Measurements from ENCODE around the gene CDK18. TPM values are rescaled to one million over a fixed set of nuclear protein-coding genes. Genes with fewer than 3 reads are reported as not detected.
"Not testable (repeated sequence)": the region's sequence is repeated elsewhere in the genome, so short reads cannot be mapped to it uniquely, and the experiment has no call there.

The CDK18 gene
- total RNA-seq, 4 donors from 2014 or later, result 4.1 to 28.2 (median 8.5) TPM

- Histone ChIP-seq H3K4me1 (no peaks in the 10 kb centered on the region), H3K27ac (no peak overlapping the region), H3K4me3 (no peak overlapping the region), H3K27me3 (no peaks in the 10 kb centered on the region), H3K9me3 (no peaks in the 10 kb centered on the region), H3K36me3 (no peaks in the 10 kb centered on the region)
- TF ChIP-seq CTCF (IDR thresholded peaks at IDR 0.05) (no peak), POLR2A (IDR thresholded peaks at IDR 0.05) (no peak)
- DNase-seq, result no peak
- intact Hi-C loops (cut with DNase I; ENCODE audit: low total_unique reads), result no loop called here
Measured at GRCh38 chr1:205476648-205477047, 27.8 kb upstream of the CDK18 start.

GRCh38 chr1:205477121-205477758 is 27.2 kb upstream of the CDK18 start:
- intact Hi-C loops (cut with DNase I; ENCODE audit: low total_unique reads), result no loop called here
- DNase-seq, result no peak
- no peak overlapping the region for H3K4me3 ChIP-seq
- H3K9me3 ChIP-seq, result no peaks in the 10 kb centered on the region
- TF ChIP-seq POLR2A (IDR thresholded peaks at IDR 0.05) (no peak), CTCF (IDR thresholded peaks at IDR 0.05) (no peak)
- H3K4me1 ChIP-seq, result no peaks in the 10 kb centered on the region
- H3K36me3 ChIP-seq, result no peaks in the 10 kb centered on the region
- no peak overlapping the region for H3K27ac ChIP-seq
- no peaks in the 10 kb centered on the region for H3K27me3 ChIP-seq

GRCh38 chr1:205477759-205478247 is 26.7 kb upstream of the CDK18 start:
- peak in 1 of 2 donors; percentile 41 for DNase-seq
- no peaks in the 10 kb centered on the region for H3K36me3 ChIP-seq
- no peaks in the 10 kb centered on the region for H3K4me1 ChIP-seq
- no peaks in the 10 kb centered on the region for H3K9me3 ChIP-seq
- no peaks in the 10 kb centered on the region for H3K27me3 ChIP-seq
- intact Hi-C loops (cut with DNase I; ENCODE audit: low total_unique reads), result no loop called here
- no peak overlapping the region for H3K4me3 ChIP-seq
- TF ChIP-seq CTCF (IDR thresholded peaks at IDR 0.05) (peak in 1 of 4 experiments; percentile 8), POLR2A (IDR thresholded peaks at IDR 0.05) (no peak)
- no peak overlapping the region for H3K27ac ChIP-seq

- H3K27ac ChIP-seq; H3K4me1 ChIP-seq; H3K36me3 ChIP-seq; H3K27me3 ChIP-seq; H3K9me3 ChIP-seq; DNase-seq; intact Hi-C loops (cut with DNase I; ENCODE audit: low total_unique reads); H3K4me3 ChIP-seq: not testable (repeated sequence)
Measured at GRCh38 chr1:205478985-205479384, 25.5 kb upstream of the CDK18 start.

- intact Hi-C loops (cut with DNase I; ENCODE audit: low total_unique reads), result loop anchor here (10.0 kb wide), 1 partner anchor 136 kb away; no protein-coding TSS in a partner anchor
- Histone ChIP-seq H3K4me3 (no peak overlapping the region), H3K9me3 (no peaks in the 10 kb centered on the region), H3K27me3 (no peaks in the 10 kb centered on the region), H3K4me1 (no peaks in the 10 kb centered on the region), H3K27ac (no peak overlapping the region), H3K36me3 (no peaks in the 10 kb centered on the region)
- no peak for TF ChIP-seq POLR2A (IDR thresholded peaks at IDR 0.05)
- no peak for TF ChIP-seq CTCF (IDR thresholded peaks at IDR 0.05)
- no peak for DNase-seq
Measured at GRCh38 chr1:205480349-205480985, 24.0 kb upstream of the CDK18 start.

Data from uterus (tissue), 4 donors.